ENCODE measurements around the gene MAB21L3. TPM values are rescaled to one million over a fixed set of nuclear protein-coding genes. Genes with fewer than 3 reads are reported as not detected.

MAB21L3 gene
- total RNA-seq, 1 experiment from 2014 or later, result 4.8 TPM

DNA sequence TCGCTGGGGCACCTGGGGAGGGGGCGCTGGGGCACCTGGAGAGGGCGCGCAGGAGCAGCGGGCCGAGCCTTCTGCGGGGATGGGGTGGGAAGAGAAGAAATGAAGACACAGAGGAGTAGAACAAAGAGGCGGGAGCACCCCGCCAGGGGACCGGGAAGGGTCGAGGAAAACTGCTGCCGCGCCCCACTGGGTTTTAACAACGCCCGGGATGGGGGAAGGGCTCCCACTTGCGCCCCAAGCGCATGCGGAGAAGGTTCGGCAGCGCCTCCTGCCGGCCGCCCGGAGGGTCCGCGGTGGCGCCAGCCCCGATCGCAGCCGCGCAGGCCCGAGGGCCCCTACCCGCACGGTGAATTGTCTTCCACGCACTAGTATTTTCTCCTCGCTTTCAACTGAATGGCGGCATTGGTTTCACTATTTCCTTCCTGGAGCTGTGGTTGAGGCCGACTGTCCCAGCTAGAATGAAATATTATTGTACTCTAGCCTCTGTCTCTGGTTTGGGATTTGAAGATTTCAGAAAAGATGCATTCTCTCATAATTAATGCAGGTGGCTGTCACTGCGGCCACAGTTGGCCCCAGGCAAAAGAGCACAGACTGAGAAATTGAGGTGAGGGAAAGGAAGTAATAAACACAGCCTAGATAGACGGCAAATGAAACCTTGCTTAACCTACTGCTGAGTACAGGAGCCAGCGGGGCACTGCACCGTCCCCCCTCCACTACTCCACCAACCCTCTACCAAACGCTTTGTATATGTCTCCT lies 57.3 kb downstream of the MAB21L3 start:
- Histone ChIP-seq H3K9me3 (ENCODE audit: low read depth, low read length, poor library complexity, severe bottlenecking) (no peaks in the 10 kb centered on the region), H3K27ac (ENCODE audit: low read depth, low read length, poor library complexity, severe bottlenecking) (peak overlapping the region; percentile 41), H3K36me3 (ENCODE audit: insufficient read depth, low read length, poor library complexity, severe bottlenecking) (no peaks in the 10 kb centered on the region), H3K4me3 (ENCODE audit: low read depth, low read length, poor library complexity, severe bottlenecking) (peak overlapping the region; percentile 35), H3K4me1 (ENCODE audit: insufficient read depth, low read length, poor library complexity, severe bottlenecking) (peaks cover 16% of the 10 kb centered on the region), H3K27me3 (replicated peaks; ENCODE audit: insufficient read depth, low read depth, low read length, poor library complexity) (no peaks in the 10 kb centered on the region)
- DNase-seq (ENCODE audit: low spot score), result peak; percentile 77
- CTCF ChIA-PET, result no interaction called here
- intact Hi-C loops (cut with micrococcal nuclease; ENCODE audit: unreplicated experiment), result no loop called here
- no TSS peak for BruUV-seq (replicated peaks)
- TF ChIP-seq EZH2 (IDR thresholded peaks at IDR 0.05; ENCODE audit: borderline replicate concordance, low read depth, low read length, poor library complexity, severe bottlenecking), result no peak
- TF ChIP-seq, protein P1, sequence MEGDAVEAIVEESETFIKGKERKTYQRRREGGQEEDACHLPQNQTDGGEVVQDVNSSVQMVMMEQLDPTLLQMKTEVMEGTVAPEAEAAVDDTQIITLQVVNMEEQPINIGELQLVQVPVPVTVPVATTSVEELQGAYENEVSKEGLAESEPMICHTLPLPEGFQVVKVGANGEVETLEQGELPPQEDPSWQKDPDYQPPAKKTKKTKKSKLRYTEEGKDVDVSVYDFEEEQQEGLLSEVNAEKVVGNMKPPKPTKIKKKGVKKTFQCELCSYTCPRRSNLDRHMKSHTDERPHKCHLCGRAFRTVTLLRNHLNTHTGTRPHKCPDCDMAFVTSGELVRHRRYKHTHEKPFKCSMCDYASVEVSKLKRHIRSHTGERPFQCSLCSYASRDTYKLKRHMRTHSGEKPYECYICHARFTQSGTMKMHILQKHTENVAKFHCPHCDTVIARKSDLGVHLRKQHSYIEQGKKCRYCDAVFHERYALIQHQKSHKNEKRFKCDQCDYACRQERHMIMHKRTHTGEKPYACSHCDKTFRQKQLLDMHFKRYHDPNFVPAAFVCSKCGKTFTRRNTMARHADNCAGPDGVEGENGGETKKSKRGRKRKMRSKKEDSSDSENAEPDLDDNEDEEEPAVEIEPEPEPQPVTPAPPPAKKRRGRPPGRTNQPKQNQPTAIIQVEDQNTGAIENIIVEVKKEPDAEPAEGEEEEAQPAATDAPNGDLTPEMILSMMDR (conservative IDR thresholded peaks at IDR 0.05; ENCODE audit: low read depth, low read length), result peak; percentile 74
- POLR2A ChIA-PET (ENCODE audit: low non-redundant PET), result no interaction called here

DNA sequence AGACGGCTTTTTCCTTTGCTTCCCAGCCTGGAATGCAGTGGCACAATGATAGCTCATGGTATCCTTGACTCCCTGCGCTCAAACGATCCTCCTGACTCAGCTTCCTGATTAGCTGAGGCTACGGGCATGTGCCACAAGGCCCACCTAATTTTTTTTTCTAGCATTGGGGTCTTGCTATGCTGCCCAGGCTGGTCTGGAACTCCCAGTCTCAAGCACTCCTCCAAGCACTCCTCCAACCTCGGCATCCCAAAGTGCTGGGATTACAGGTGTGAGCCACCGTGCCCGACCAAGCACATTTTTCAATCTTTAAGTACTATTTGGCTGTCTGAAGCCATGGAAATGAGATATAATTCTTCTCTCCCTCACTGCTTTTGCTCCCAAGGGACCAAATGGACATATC lies 58.7 kb downstream of the MAB21L3 start:
- POLR2A ChIA-PET (ENCODE audit: low non-redundant PET), result no interaction called here
- TF ChIP-seq, protein P1 (conservative IDR thresholded peaks at IDR 0.05; ENCODE audit: low read depth, low read length), result no peak
- no peak for TF ChIP-seq EZH2 (IDR thresholded peaks at IDR 0.05; ENCODE audit: borderline replicate concordance, low read depth, low read length, poor library complexity, severe bottlenecking)
- Histone ChIP-seq H3K4me1 (ENCODE audit: insufficient read depth, low read length, poor library complexity, severe bottlenecking) (peaks cover 16% of the 10 kb centered on the region), H3K4me3 (ENCODE audit: low read depth, low read length, poor library complexity, severe bottlenecking) (no peak overlapping the region), H3K9me3 (ENCODE audit: low read depth, low read length, poor library complexity, severe bottlenecking) (no peaks in the 10 kb centered on the region), H3K27ac (ENCODE audit: low read depth, low read length, poor library complexity, severe bottlenecking) (no peak overlapping the region), H3K27me3 (replicated peaks; ENCODE audit: insufficient read depth, low read depth, low read length, poor library complexity) (no peaks in the 10 kb centered on the region), H3K36me3 (ENCODE audit: insufficient read depth, low read length, poor library complexity, severe bottlenecking) (no peaks in the 10 kb centered on the region)
- CTCF ChIA-PET, result no interaction called here
- intact Hi-C loops (cut with micrococcal nuclease; ENCODE audit: unreplicated experiment), result no loop called here
- no peak for DNase-seq (ENCODE audit: low spot score)
- BruUV-seq (replicated peaks), result no TSS peak

DNA sequence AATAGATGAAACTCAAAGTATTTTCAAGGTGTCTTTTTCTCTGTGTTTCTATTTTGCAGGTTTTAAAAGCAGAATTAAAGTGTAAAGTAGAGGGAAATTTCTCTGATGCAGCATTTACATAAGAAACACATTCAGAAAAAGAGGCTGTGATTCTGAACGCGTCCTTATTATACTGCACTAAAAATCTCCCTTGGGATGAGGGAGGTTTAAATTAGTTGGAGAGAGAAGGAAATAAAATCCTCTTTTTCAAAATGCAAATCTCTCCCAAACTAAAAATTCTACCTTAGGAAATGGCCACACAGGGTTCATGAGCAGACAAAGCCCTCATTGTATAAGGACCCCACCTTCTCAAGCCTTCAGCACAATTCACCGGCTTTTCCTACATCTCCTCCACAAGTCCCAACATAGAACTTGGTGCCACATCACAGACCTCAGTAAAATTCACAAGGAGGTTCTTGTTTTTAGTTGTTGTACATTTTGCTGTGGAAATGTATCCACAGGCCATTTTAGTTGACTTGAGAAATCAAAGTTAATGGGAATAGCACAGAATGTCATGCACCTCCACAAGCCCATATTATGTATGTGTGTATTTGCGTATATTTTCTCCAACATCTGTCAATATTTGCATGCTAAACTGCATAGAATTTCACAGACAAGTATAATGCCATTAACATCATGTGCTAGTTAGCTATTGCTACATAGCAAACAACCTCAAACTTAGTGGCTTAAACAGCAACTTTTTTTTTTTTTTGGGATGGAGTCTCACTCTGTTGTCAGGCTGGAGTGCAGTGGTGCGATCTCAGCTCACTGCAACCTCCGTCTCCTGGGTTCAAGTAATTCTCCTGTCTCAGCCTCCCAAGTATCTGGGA lies 59.8 kb downstream of the MAB21L3 start:
- Histone ChIP-seq H3K27me3 (replicated peaks; ENCODE audit: insufficient read depth, low read depth, low read length, poor library complexity) (no peaks in the 10 kb centered on the region), H3K36me3 (ENCODE audit: insufficient read depth, low read length, poor library complexity, severe bottlenecking) (no peaks in the 10 kb centered on the region), H3K9me3 (ENCODE audit: low read depth, low read length, poor library complexity, severe bottlenecking) (no peaks in the 10 kb centered on the region), H3K4me1 (ENCODE audit: insufficient read depth, low read length, poor library complexity, severe bottlenecking) (peaks cover 16% of the 10 kb centered on the region), H3K4me3 (ENCODE audit: low read depth, low read length, poor library complexity, severe bottlenecking) (no peak overlapping the region), H3K27ac (ENCODE audit: low read depth, low read length, poor library complexity, severe bottlenecking) (no peak overlapping the region)
- DNase-seq (ENCODE audit: low spot score), result no peak
- CTCF ChIA-PET, result no interaction called here
- no peak for TF ChIP-seq EZH2 (IDR thresholded peaks at IDR 0.05; ENCODE audit: borderline replicate concordance, low read depth, low read length, poor library complexity, severe bottlenecking)
- TF ChIP-seq, protein P1 (conservative IDR thresholded peaks at IDR 0.05; ENCODE audit: low read depth, low read length), result no peak
- intact Hi-C loops (cut with micrococcal nuclease; ENCODE audit: unreplicated experiment), result no loop called here
- POLR2A ChIA-PET (ENCODE audit: low non-redundant PET), result no interaction called here
- BruUV-seq (replicated peaks), result no TSS peak

Measured in A673 (cell line).